ENCODE data around the gene RAB3IP.

DNA sequence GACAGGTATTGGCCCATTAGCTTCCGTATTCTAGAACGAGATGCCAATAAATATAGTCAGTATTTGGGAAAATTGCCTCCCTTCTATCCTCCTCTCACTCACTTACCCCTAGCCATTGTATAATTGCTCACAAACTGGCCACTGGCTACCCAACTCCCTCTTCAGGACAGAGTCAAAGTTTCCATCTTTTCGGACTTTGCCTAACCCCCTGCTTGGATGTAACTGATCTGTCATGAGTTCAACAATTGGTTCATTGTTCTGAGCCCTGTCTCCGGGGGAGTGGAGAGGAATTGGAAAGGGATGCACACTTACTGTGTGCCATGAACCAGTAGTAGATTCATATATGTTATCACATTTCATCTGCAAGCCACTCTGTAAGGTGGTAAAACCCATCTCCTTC, 98.5 kb downstream of the RAB3IP start:
- TF ChIP-seq, protein P1, sequence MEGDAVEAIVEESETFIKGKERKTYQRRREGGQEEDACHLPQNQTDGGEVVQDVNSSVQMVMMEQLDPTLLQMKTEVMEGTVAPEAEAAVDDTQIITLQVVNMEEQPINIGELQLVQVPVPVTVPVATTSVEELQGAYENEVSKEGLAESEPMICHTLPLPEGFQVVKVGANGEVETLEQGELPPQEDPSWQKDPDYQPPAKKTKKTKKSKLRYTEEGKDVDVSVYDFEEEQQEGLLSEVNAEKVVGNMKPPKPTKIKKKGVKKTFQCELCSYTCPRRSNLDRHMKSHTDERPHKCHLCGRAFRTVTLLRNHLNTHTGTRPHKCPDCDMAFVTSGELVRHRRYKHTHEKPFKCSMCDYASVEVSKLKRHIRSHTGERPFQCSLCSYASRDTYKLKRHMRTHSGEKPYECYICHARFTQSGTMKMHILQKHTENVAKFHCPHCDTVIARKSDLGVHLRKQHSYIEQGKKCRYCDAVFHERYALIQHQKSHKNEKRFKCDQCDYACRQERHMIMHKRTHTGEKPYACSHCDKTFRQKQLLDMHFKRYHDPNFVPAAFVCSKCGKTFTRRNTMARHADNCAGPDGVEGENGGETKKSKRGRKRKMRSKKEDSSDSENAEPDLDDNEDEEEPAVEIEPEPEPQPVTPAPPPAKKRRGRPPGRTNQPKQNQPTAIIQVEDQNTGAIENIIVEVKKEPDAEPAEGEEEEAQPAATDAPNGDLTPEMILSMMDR (IDR thresholded peaks at IDR 0.05; ENCODE audit: low read depth, low read length, poor library complexity, severe bottlenecking) = no peak
- TF ChIP-seq EZH2phosphoT487 (IDR thresholded peaks at IDR 0.05; ENCODE audit: borderline replicate concordance, low read length) = no peak
